ENCODE data around the gene HSPA12B.

The HSPA12B gene

DNA sequence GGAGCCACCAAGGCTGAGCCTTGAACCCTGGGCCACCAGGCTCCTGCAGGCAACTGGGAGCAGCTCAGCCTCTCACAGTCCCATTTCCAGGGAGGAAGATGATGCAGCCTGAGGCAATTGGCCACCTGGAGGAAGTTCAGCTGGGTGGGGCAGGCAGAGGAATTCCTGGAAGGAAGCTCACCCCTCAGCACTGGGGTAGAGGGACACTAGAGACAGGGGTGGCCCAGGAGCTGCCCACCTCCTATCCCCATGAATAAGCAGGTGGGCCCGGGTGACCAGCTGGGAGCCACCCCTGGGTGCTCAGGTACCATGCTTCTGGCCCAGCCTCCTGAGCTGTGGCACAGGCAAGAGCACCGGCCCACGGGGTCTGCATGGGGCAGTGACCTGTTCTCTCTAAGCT, 3.6 kb upstream of the HSPA12B start:
- no peak for TF ChIP-seq CEBPB (IDR thresholded peaks at IDR 0.05)
- no peak for TF ChIP-seq YY1 (IDR thresholded peaks at IDR 0.05; ENCODE audit: low read depth)
- TF ChIP-seq, protein P1, sequence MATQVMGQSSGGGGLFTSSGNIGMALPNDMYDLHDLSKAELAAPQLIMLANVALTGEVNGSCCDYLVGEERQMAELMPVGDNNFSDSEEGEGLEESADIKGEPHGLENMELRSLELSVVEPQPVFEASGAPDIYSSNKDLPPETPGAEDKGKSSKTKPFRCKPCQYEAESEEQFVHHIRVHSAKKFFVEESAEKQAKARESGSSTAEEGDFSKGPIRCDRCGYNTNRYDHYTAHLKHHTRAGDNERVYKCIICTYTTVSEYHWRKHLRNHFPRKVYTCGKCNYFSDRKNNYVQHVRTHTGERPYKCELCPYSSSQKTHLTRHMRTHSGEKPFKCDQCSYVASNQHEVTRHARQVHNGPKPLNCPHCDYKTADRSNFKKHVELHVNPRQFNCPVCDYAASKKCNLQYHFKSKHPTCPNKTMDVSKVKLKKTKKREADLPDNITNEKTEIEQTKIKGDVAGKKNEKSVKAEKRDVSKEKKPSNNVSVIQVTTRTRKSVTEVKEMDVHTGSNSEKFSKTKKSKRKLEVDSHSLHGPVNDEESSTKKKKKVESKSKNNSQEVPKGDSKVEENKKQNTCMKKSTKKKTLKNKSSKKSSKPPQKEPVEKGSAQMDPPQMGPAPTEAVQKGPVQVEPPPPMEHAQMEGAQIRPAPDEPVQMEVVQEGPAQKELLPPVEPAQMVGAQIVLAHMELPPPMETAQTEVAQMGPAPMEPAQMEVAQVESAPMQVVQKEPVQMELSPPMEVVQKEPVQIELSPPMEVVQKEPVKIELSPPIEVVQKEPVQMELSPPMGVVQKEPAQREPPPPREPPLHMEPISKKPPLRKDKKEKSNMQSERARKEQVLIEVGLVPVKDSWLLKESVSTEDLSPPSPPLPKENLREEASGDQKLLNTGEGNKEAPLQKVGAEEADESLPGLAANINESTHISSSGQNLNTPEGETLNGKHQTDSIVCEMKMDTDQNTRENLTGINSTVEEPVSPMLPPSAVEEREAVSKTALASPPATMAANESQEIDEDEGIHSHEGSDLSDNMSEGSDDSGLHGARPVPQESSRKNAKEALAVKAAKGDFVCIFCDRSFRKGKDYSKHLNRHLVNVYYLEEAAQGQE (IDR thresholded peaks at IDR 0.05; ENCODE audit: low read depth), result no peak
- TF ChIP-seq TEAD4 (IDR thresholded peaks at IDR 0.05), result no peak
- no peak for TF ChIP-seq EP300 (IDR thresholded peaks at IDR 0.05; ENCODE audit: borderline replicate concordance)
- TF ChIP-seq RAD21 (IDR thresholded peaks at IDR 0.05; ENCODE audit: low read depth), result no peak
- TF ChIP-seq, protein P2, sequence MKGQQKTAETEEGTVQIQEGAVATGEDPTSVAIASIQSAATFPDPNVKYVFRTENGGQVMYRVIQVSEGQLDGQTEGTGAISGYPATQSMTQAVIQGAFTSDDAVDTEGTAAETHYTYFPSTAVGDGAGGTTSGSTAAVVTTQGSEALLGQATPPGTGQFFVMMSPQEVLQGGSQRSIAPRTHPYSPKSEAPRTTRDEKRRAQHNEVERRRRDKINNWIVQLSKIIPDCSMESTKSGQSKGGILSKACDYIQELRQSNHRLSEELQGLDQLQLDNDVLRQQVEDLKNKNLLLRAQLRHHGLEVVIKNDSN (IDR thresholded peaks at IDR 0.05), result no peak
- TF ChIP-seq, protein P3, sequence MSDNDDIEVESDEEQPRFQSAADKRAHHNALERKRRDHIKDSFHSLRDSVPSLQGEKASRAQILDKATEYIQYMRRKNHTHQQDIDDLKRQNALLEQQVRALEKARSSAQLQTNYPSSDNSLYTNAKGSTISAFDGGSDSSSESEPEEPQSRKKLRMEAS (IDR thresholded peaks at IDR 0.05), result no peak
- no peak for TF ChIP-seq NFIC (IDR thresholded peaks at IDR 0.05)
- no peak for TF ChIP-seq TCF12 (IDR thresholded peaks at IDR 0.05; ENCODE audit: low read depth)
- TF ChIP-seq CREB1 (IDR thresholded peaks at IDR 0.05; ENCODE audit: low read depth), result no peak
- TF ChIP-seq ZBTB7A (IDR thresholded peaks at IDR 0.05; ENCODE audit: low read depth), result no peak
- TF ChIP-seq TAF1 (IDR thresholded peaks at IDR 0.05; ENCODE audit: low read depth), result no peak
- no peak for TF ChIP-seq EGR1 (IDR thresholded peaks at IDR 0.05)

DNA sequence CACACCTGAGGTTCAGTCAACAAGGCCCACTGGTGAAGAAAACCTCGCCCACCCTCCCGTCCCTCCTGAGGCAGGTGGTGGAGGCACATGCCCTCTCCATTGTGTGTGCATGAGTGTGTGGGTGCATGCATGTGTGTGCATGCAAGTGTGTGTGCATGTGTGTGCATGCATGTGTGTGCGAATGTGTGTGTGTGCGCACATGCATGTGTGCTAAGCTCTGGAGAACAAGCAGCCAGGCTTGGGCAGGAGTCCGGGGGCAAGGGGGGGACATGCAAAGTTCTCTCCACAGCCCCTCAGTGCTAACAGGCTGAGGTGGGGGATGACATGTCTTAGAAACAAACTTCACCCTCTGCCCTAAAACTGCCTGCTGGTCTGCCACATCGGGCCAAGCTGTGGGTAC, 3.1 kb upstream of the HSPA12B start:
- TF ChIP-seq TAF1 (IDR thresholded peaks at IDR 0.05; ENCODE audit: low read depth) (no peak), TCF12 (IDR thresholded peaks at IDR 0.05; ENCODE audit: low read depth) (no peak), EP300 (IDR thresholded peaks at IDR 0.05; ENCODE audit: borderline replicate concordance) (no peak), CEBPB (IDR thresholded peaks at IDR 0.05) (no peak), CREB1 (IDR thresholded peaks at IDR 0.05; ENCODE audit: low read depth) (no peak), NFIC (IDR thresholded peaks at IDR 0.05) (no peak), EGR1 (IDR thresholded peaks at IDR 0.05) (no peak), RAD21 (IDR thresholded peaks at IDR 0.05; ENCODE audit: low read depth) (no peak), YY1 (IDR thresholded peaks at IDR 0.05; ENCODE audit: low read depth) (no peak), ZBTB7A (IDR thresholded peaks at IDR 0.05; ENCODE audit: low read depth) (no peak), FOXM1 (IDR thresholded peaks at IDR 0.05; ENCODE audit: borderline replicate concordance, low read depth) (no peak)
- TF ChIP-seq, protein P2 (IDR thresholded peaks at IDR 0.05), result no peak
- TF ChIP-seq, protein P3 (IDR thresholded peaks at IDR 0.05), result no peak

DNA sequence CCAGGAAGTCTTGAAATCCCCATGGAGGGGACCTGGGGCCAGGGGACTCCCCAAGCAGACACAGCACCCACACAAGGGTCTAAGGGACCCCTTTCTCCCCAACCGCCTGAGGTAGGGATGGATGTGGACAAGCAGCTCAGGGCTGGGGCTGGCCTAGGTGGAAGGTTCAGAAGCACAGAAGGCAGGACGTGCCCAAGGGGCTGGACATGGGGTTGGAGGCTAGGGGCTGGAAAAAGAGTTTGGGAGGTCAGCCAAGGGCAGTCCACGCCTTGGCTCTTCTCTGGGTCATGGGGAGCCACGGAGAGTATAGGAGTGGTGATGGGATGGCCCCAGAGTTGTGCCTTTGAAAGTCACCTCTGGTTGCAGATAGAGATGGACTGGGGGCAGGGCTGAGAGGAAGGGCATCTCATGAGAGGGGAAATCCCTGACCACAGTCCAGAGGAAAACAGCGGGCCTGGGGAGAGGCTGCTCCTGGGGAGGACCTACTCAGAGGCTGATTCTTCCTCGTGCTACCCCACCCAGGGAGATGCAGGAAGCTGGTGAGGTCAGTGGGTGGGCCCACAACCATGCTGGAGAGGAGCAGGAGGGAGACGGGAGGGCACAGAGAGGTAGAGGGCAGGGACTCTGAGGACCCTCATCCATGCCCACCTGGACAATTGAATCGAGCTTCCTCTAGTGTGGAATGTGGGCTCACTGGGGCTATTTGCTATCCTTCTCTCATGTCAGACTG, 2.5 kb upstream of the HSPA12B start:
- TF ChIP-seq TCF12 (IDR thresholded peaks at IDR 0.05; ENCODE audit: low read depth), result no peak
- no peak for TF ChIP-seq NFIC (IDR thresholded peaks at IDR 0.05)
- TF ChIP-seq, protein P1 (IDR thresholded peaks at IDR 0.05; ENCODE audit: low read depth), result no peak
- no peak for TF ChIP-seq FOXM1 (IDR thresholded peaks at IDR 0.05; ENCODE audit: borderline replicate concordance, low read depth)
- TF ChIP-seq RAD21 (IDR thresholded peaks at IDR 0.05; ENCODE audit: low read depth), result no peak
- TF ChIP-seq ZBTB7A (IDR thresholded peaks at IDR 0.05; ENCODE audit: low read depth), result no peak
- TF ChIP-seq EP300 (IDR thresholded peaks at IDR 0.05; ENCODE audit: borderline replicate concordance), result no peak
- TF ChIP-seq CREB1 (IDR thresholded peaks at IDR 0.05; ENCODE audit: low read depth), result no peak
- TF ChIP-seq EGR1 (IDR thresholded peaks at IDR 0.05), result no peak
- TF ChIP-seq, protein P3 (IDR thresholded peaks at IDR 0.05), result no peak
- no peak for TF ChIP-seq YY1 (IDR thresholded peaks at IDR 0.05; ENCODE audit: low read depth)
- TF ChIP-seq TEAD4 (IDR thresholded peaks at IDR 0.05), result no peak
- TF ChIP-seq TAF1 (IDR thresholded peaks at IDR 0.05; ENCODE audit: low read depth), result no peak
- TF ChIP-seq, protein P2 (IDR thresholded peaks at IDR 0.05), result no peak
- TF ChIP-seq CEBPB (IDR thresholded peaks at IDR 0.05), result no peak

DNA sequence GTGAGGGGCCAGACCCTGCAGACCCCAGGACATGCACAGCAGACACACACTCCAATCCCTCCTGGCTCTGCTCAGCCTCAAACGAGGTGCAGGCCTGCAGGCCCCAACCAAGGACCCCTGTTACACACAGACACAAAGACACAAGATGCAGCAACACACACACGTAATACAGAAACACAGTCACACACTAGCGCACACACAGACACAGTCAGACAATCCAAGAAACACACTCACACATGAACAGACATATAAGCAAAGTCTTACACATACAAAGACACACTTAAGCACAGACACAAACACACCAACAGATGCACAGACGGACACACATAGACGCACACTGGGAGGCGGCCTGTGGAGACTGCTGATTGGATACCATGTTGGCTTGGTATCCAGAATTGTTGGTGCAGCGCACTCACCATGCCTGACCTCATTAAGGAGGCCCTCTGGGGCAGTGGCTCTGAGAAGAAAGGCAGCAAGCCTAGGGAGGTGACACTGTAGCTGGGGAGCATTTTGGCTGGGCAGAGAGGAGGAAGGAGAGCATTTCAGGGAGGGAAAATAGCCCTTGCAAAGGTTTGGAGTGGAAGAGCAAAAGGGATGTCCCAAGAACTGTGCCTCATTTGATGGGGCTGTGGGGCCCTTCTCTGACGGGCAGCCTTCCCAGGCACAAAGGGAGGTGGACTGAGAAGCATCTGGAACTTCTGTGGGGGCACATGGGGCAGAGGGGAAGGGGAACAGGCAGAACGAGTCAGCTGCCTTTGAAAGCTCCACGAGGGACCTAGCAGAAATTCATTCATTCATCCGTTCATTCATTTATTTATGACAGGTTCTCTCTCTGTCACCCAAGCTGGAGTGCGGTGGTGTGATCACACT, 1.4 kb upstream of the HSPA12B start:
- no peak for TF ChIP-seq EGR1 (IDR thresholded peaks at IDR 0.05)
- no peak for TF ChIP-seq YY1 (IDR thresholded peaks at IDR 0.05; ENCODE audit: low read depth)
- TF ChIP-seq, protein P1 (IDR thresholded peaks at IDR 0.05; ENCODE audit: low read depth), result no peak
- TF ChIP-seq RAD21 (IDR thresholded peaks at IDR 0.05; ENCODE audit: low read depth), result no peak
- TF ChIP-seq FOXM1 (IDR thresholded peaks at IDR 0.05; ENCODE audit: borderline replicate concordance, low read depth), result no peak
- TF ChIP-seq TCF12 (IDR thresholded peaks at IDR 0.05; ENCODE audit: low read depth), result no peak
- TF ChIP-seq TAF1 (IDR thresholded peaks at IDR 0.05; ENCODE audit: low read depth), result no peak
- TF ChIP-seq EP300 (IDR thresholded peaks at IDR 0.05; ENCODE audit: borderline replicate concordance), result no peak
